Measurements from ENCODE around the gene SPSB3.
A peak's percentile ranks its signal among the peaks of the same experiment; 100 is the strongest.

SPSB3 gene

DNA sequence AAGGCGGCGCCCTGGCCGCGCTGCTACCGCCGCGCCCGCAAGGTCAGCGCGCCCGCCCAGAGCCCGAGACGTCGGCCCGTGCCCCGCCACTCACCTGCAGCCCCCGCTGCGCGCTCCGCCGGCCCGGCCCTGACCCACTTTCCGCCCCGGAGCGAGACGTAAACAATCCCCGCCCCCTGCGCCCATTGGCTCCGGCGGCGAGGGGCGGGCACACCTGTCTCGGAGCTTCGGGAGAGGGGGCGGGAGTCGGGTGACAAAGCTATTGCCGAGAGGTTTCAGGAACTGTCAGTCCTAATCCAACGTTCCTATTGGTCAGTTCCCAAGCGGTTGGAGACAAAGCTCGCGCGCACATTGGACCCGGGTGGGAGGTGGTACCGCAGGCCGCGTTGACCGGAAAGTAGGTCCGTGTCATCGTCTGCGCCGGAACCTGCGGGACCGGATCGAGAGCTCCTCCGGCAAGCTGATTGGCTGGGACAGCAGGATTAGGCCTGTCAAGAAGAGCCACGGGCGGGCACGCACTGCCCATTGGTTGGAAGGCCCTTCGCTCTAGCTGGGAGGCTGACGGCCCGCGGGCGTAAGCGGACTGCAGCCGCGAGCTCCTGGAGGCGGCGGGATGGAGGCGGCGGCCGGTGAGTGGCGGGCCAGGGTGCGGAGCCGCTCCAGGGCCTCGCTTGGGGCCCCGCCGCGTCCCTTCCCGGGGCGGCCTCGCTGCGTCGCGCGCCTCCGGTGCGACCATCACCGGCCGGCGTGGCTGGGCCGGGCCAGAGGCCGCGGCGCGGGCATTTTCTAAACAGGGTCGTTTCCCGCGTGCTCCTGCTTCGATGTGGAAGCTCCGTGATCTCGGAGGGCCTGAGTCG is at the start of gene SPSB3, which contains the start of gene NUBP2:
SPSB3 (minus strand) TSS at position 164 of the 857 bp plus-strand sequence. CDS start 1,088 bp downstream, outside the sequence.
NUBP2 (plus strand) TSS at position 553 of the 857 bp plus-strand sequence; CDS start at position 614, 61 bp downstream.
- DNase-seq (ENCODE audit: low spot score) = peak; percentile 100

DNA sequence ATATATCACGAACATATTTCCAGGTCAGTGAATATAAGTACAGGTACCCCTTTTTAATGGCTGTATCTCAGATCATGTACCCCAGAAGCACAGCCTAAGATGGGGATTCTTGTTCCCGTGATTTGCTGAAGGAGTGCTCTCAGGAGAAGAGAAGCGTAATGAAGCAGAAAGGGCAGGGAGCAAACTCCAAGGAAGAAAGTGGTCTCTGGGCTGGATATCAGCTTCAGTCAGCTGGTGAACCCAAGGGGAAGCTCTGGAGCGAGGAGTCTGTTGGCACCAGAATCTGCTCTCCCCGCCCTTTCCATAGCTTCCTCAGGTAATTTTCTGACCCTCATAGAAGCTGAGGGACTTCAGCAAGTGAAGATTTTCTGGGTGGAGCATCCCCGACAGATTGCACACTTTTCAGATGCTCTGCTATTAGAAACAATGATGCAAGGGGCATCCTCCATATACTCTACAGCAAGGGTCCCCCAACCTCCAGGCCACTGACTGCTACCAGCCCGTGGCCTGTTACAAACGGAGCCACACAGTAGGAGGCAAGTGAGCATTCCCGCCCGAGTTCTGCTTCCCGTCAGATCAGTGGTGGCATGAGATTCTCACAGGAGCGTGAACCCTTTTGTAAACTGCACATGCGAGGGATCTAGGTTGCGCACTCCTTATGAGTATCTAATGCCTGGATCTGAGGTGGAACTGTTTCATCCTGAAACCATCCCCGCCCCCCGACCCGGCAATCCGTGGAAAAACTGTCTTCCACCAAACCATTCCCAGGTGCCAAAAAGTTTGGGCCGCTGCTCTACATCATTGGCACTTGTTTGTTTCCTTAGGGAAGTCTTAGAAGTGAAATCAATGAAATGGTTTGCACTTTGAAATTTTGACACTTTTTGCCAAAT is 49.1 kb upstream of the SPSB3 start:
- no peak for DNase-seq (ENCODE audit: low spot score)

DNA sequence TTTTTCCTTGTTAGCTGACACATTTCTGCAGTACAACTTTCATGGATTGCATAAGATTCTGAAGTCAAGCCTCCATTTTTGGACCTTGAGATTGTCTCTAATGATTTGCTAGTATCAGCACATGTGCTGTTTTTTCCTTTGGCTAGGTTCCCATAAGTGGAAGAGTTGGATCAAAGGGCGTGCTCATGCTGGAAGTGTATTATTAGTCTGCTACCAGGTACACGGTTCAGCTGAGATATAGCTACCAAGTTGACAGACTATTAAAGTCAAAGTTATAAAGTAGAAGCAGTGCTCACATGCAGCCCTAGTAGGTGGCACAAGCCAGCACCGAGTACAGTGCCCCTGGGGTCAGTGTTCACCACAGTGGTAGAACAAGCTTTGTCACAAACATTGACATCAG is 47.8 kb upstream of the SPSB3 start:
- DNase-seq (ENCODE audit: low spot score) = no peak

DNA sequence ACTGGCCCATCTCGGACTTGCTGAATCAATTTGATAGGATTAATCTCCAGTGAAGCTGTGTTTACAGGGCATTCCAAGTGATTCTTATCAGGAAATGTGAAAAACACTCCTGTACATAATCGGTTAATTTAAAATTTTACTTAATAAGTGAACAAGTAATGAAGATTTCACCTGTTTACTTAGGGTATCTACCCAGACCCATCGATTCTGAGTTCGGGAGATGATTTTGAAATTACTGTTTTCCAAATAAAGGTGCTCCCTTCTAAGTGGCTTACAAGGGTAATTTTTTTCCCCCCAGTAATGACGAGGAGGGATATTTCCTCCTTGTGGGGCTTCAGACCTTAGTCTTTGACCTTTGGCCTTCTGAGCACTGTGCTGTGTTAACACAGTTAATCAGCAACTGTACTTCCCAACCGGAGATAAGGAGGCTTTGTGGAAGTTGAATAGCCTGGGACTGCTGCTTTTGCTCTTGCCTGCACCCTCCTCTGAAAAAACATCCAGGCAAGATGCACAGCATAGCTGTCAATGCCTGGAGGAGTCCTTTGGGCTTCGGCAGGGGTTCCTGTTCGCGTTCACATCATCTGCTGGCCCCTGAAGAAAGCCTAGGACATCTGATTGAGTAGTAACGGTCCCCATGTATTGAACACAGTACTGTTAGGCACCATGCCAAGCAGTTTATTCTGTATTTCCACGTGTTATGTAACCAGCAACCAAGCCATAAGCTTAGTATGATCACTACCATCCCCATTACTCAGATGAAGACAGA is 46.5 kb upstream of the SPSB3 start:
- DNase-seq (ENCODE audit: low spot score) = no peak

DNA sequence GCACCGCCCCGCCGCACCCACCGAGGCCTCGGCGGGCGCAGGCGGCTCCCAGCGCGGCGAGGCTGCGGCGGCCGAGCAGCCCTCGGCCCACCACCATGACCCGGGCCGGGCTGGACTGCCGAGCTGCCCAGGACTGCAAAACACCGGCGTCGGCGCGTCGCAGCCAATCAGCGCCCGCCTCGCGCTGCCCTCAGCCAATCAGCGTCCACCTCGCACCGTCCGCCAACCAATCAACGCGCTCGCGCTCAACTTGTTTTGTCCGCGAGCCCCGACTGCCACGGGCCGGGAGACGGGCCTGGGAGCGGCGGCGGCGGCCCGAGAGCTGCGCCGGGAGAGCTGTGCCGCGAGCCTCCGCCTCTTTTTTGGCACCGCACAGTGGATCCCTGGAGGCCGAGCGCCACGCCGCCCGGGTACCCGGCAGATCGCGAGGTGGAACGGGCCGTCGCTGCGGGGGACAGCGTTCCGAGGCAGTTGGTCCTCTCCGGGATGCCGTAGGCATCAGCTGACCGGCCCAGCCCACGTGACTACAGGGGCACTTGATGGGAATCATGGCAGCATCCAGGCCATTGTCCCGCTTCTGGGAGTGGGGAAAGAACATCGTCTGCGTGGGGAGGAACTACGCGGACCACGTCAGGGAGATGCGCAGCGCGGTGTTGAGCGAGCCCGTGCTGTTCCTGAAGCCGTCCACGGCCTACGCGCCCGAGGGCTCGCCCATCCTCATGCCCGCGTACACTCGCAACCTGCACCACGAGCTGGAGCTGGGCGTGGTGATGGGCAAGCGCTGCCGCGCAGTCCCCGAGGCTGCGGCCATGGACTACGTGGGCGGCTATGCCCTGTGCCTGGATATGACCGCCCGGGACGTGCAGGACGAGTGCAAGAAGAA is 44.6 kb upstream of the SPSB3 start, which contains the start of the genes FAHD1 and HAGH:
FAHD1 (plus strand) TSS at position 516 of the 883 bp plus-strand sequence; CDS start at position 549, 33 bp downstream.
HAGH (minus strand) TSS at position 135 of the 883 bp plus-strand sequence; CDS start at position 97, 38 bp downstream.
- peak; percentile 84 for DNase-seq (ENCODE audit: low spot score)

DNA sequence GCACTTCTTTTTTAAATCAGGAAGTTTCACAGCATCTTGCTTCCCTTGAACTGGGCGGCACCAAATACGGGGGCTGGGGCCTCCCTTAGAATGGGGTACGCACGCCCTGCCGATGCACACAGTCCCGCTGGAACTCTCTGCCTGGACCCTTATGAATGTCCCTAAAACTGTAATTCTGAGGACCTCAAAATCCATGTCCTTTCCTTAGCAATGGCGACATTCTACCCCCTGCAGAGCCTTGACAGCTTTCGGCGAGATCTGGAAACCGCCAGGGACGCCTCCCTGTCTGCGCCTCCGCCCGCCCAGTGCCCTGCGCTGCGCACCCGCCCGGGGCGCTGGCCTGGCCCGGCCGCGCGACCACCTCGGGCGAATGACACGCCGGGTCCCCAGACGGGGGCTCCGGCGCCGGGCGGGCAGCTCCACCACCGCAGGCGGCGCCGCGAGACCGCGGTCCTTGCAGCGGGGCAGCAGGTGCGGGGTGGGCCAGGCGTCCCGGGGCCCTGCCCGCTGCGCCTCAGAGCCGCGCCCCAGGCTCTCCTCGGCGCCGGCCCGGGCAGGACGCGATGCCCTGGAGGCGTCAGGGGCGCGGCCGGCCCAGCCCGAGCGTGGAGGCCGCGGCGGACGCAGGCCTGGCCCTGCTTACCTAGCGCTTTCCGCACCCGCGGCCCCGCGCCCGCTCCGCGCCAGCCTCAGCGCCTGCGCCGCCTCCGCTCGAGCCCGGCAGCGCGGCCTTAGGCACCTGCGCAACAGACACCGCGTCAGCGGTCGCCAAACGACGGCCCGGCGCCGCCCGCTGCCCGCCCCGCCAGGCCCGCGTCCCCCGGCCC is 43.7 kb upstream of the SPSB3 start:
- no peak for DNase-seq (ENCODE audit: low spot score)

DNA sequence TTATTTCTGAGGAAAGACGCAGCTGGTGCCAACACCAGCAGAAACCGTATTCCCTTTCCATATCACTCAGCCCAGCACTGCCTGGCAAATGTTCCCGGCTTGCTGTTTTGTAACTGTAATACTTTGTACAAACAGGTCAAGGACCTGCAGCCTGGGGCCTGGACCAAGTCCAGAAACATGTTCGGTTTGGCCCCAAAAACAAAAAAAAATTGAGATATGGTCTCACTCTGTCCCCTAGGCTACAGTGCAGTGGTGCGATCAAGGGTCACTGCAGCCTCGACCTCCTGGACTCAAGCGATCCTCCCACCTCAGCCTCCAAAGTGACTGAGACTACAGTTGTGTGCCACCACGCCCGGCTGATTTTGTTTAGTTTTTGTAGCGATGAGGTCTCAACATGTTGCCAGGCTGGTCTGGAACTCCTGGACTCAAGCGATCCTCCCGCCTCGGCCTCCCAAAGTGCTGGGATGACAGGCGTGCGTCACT is 43.1 kb upstream of the SPSB3 start:
- no peak for DNase-seq (ENCODE audit: low spot score)

DNA sequence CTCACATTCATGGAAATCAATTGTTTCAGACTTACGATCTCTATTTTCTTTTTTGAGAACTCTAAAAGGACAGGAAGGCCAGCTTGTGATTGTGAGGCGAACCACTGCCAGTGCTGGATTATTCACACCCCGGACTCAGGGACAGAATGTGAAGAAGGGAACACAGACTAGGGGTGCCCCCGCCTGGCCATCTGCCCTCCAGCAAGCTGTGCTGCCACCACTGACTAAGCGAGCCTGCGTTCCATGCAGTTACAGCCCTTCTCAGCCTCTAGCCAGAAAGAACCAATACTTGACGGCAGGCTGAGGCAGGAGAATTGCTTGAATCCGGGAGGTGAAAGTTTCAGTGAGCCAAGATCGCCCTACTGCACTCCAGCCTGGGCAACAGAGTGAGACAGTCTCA is 41.5 kb upstream of the SPSB3 start:
- DNase-seq (ENCODE audit: low spot score) = peak; percentile 19

DNA sequence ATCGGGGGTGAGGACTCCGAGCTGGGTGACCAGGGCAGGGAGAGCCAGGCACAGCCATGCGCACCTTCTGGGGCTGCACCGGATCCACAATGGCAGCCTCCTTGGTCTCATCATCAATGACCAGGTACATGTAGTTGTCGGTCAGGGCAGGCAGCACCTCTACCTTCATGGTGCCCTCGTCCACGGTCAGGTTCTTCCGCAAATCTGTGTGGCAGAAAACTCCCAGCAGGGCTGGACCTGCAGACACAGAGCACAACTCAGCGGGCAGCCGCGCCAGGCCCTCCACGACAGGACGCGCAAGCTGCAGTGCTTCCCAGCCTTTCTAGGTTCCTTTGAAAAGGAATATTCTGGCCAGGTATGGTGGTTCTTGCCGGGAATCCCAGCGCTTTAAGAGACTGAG is 40.4 kb upstream of the SPSB3 start:
- DNase-seq (ENCODE audit: low spot score) = no peak

DNA sequence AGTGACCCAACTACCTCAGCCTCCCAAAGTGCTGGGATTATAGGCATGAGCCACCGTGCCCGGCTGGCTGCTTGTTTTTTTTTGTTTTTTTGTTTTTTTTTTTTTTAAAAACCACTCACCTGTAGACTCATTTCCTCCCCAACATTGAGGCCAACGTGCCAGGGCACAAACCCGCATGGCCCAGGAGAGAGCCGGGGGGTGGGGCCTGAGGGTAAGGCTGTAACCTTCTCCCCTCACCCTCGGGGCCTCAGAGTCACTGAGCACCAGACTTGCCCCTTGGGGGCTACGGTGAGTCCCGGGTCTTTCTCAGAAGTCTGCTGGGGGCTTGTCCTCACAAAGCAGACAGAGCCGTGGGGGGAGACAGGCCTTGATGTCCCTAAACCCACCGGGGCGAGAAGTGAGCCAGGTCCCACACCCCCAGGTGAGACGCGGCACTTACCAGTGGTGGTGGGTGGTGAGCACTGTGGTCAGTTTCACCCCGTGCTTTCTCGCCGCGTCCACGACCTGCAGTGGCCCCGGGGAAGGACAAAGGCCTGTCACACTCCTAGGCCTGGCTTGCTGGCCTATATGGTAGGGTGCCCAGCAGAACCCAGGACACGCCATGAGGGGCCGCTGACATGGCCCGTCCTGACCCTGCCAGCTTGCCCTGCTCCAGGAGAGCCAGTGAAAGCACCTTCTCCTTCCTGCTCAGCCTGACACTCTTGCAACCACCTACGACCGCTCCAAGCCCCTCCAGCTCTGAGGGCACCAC is 39.7 kb upstream of the SPSB3 start:
- no peak for DNase-seq (ENCODE audit: low spot score)

DNA sequence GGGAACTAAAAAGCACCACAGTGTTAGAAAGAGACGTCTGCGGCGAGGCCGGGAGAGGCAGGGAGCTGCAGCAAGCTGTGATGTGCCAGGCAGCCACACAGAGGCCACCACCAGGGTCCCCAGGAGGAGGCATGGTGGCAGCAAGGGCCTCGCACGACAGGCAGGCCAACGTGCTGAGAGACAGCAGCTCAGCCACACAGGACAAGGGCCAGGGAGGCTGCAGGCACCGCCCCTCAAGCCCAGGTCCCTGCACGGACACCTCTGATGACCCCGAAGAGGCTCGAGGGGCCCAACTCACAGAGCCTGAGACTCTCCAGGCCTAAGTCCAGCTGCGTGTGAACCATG is 38.5 kb upstream of the SPSB3 start:
- DNase-seq (ENCODE audit: low spot score) = no peak

DNA sequence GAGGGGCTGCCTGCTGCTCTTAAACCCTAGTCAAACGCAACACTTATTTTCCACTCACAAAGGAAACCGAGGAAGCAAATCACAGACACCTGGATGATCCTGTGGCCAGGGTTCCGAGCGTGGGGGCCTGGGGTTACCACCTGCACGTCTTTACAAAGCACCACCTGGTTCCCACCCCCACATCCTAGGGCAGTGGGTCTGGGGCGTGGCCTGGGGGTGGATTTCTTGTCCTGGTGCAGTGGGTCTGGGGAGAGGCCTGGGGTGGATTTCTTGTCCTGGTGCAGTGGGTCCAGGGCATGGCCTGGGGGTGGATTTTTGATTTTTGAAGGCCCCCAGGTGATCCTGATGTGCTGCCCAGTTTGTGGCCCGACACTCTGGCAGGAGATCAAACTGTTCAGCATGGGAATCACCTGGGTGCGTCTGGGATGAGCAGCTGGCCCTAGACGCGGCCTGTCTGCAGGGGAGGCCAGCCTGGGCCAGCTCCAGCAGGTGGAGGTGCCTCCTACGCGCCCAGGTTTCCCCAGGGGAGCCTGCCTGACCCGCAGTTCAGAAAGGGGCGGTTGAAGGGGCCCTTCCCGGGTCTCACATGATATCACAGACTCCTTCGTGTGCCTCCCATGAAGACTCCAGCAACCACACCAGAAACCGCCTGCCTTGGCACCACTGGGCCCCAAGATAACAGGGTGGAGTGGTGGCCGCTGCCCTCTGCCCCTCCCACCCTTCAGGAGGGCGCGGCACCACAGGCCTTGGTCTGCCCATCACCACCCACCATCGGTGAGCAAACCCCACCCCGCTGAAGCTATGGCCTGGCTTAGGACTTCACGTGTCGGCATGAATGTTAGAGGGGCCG is 38.0 kb upstream of the SPSB3 start:
- no peak for DNase-seq (ENCODE audit: low spot score)

DNA sequence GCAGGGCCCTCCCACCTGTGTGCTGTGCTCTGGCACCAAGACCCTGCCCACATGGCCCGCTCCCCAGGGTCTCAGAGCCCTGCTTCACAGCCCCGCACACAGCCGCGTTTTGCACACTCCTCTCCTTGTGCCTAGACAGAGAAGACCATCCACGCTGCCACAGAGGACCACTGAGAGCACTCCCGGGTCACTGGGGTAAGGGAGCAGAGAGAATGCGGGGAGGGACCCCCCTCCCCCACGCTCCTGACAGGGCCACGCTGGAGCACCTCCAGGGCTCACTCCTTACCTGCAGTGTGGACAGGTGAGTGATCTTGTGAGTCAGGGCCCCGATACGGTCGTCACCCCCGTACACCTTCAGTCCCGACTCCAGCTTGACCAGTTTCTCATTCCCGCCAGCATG is 37.2 kb upstream of the SPSB3 start:
- no peak for DNase-seq (ENCODE audit: low spot score)

DNA sequence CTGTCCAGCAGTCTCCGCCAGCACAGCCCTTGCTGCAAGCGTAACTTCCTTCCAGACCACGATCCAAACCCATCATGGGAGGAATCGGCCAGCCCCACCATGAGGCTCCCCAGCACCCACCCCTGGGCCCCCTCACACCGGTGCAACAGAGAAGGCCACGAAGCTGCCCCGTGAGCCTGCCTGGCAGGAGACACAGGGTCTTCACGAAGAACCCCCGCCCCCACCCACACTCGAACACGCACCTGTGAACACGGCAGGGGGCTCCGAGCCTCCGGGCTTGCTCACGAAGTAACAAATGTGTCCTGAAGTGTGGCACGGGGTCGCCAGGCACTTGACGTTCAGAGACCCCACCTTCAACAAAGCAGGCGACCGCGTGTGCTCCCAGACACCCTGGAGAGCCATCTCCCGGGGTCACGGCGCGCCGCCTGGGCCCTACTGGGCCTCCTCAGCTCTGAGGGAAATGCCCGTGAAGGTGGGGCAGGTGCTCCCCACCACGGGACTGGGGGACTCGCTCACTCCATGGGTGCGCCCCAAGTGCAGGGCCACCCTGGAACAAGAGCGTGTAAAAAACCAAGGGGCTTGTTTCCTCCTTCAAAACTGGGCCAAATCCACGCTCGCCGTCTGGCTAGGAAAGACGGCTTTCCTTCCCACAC is 36.6 kb upstream of the SPSB3 start:
- DNase-seq (ENCODE audit: low spot score) = no peak

DNA sequence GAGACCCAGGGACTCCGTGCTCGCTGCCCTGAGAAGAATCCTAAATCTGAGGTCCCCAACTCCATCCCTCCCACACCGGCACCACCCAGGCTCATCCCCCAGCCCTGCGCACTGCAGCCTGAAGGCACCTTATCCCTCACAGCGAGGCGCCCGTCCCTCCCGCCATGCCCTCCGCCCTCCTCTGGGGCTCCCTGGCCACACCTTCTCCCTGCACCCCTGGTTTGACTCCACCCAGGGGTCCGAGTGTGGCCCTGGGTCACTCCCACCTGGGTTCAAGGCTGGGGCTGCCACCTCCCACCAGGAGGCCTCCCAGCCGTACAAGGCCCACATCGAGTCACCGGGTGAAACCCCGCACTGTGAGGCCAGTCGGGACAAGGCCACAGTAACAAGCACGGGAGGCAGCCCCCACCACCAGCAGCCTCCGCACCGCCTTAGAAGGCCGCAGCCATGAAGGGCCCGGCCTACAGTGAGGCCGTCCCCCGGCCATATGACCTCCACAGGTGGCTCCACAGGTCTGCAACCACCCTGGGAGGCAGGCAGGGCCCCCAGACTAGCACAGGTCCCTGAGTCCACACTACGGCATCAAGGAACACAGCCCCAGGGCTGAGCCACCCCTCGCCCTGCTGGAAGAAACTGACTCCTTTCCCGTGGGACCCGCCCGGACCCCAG is 36.0 kb upstream of the SPSB3 start:
- DNase-seq (ENCODE audit: low spot score) = no peak

DNA sequence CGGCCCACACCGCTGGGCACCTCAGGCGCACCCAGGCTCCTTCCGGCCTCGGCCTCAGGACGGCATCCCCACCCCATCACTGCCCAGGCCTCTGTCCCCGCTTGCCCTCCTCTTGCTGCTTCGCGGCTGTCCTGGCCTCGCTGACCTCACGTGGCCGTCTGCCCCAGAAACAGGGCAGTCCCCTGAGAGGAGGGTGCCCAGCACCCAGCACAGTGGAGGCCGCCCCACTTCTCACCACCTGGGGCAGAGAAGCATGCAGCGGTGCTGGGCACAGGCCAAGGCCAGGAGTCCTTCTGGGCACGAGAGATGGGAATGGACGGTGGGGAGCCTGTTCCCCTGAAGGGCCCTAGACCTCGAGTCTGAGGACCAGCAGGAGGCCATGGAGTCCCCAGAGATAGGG is 35.3 kb upstream of the SPSB3 start:
- DNase-seq (ENCODE audit: low spot score) = no peak

DNA sequence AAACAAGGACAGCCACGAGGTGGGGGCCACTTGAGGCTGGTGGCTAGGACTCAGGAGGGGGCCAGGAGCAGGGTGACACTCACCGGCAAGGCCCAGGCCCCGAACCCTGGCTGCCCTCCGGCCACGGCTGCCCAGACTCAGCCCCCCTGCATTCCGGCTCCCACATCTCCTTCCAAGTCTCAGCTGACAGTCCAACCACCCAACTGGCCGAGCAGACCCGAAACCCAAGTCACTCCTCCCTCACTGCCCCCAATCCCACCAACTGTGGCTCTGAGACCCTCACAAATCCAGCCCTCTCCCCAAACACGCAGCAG is 34.9 kb upstream of the SPSB3 start:
- no peak for DNase-seq (ENCODE audit: low spot score)
